H1 (cell line): ENCODE measurements around the gene SLX9. TPM values are rescaled to one million over a fixed set of nuclear protein-coding genes. Genes with fewer than 3 reads are reported as not detected.

Experiments
- CTCF ChIA-PET: fragments of 300-600 bp; sonication (Branson Sonifier 250); formaldehyde crosslinking; loops from one replicate; lab custom pipeline; 2021; ENCODE audit not compliant: partially characterized antibody; lab: Charles Lee
- POLR2A ChIA-PET: fragments of 300-600 bp; sonication (Branson Sonifier 250); formaldehyde crosslinking; loops from one replicate; lab custom pipeline; 2021; ENCODE audit warnings: inconsistent platforms; ENCODE audit not compliant: partially characterized antibody; lab: Charles Lee
- DNase-seq, 2 experiments: peaks; one replicate each; pipeline versions ENCODE4 v3.0.0 to v3.0.0-alpha.2; 2010 to 2022; ENCODE audit warnings: low spot score in 2 of 2, low read depth in 1 of 2, mixed read lengths in 1 of 2
- FAIRE-seq: peaks from 2 replicates; lab custom pipeline; 2011; peaks lifted over from hg19 to GRCh38; lab: Jason Lieb, UNC
- H2AFZ ChIP-seq: 2 replicates; pipeline ENCODE4 v1.8.1; 2012; ENCODE audit warnings: low read length, inconsistent platforms
- H2AK5ac ChIP-seq: 2 replicates; pipeline ENCODE4 v1.6.1; 2013; ENCODE audit warnings: low read depth, low read length
- H2BK120ac ChIP-seq: replicated peaks from 2 replicates; pipeline ENCODE3; 2013; ENCODE audit warnings: low read depth, low read length, inconsistent platforms
- H2BK12ac ChIP-seq: 2 replicates; pipeline ENCODE4 v1.6.1; 2013; ENCODE audit warnings: low read depth, low read length
- H2BK15ac ChIP-seq: 2 replicates; pipeline ENCODE4 v1.6.1; 2013; ENCODE audit warnings: low read length
- H2BK20ac ChIP-seq: 2 replicates; pipeline ENCODE4 v1.6.1; 2013; ENCODE audit warnings: low read length
- H2BK5ac ChIP-seq: 2 replicates; pipeline ENCODE4 v1.6.1; 2013; ENCODE audit warnings: low read depth, low read length
- H3K14ac ChIP-seq: 2 replicates; pipeline ENCODE4 v1.6.1; 2013; ENCODE audit warnings: inconsistent platforms; ENCODE audit not compliant: insufficient read length
- H3K18ac ChIP-seq: 2 replicates; pipeline ENCODE4 v1.6.1; 2013; ENCODE audit warnings: low read length; ENCODE audit errors: extremely low read depth
- H3K23ac ChIP-seq: 2 replicates; pipeline ENCODE4 v1.6.1; 2013; ENCODE audit warnings: inconsistent platforms; ENCODE audit not compliant: insufficient read length
- H3K23me2 ChIP-seq: 2 replicates; pipeline ENCODE4 v1.6.1; 2013; ENCODE audit warnings: low read depth, low read length
- H3K27ac ChIP-seq: 2 replicates; pipeline ENCODE4 v1.6.1; 2011; ENCODE audit warnings: low read depth, low read length, inconsistent platforms
- H3K27me3 ChIP-seq, 4 experiments: replicated peaks in 1 of 4; 1 replicate in 1 of 4; 2 replicates in 3 of 4; pipeline versions ENCODE4 v1.6.1 to v1.8.1; 2011 to 2013; ENCODE audit warnings: low read length in 3 of 4, mild to moderate bottlenecking in 3 of 4, inconsistent platforms in 2 of 4, mixed read lengths in 2 of 4, moderate library complexity in 1 of 4; ENCODE audit not compliant: control insufficient read depth in 3 of 4, insufficient read depth in 3 of 4; ENCODE audit errors: extremely low read depth in 1 of 4
- H3K36me3 ChIP-seq, 4 experiments: 2 replicates each; pipeline versions ENCODE4 v1.6.1 to v1.8.1; 2011 to 2013; ENCODE audit warnings: mild to moderate bottlenecking in 4 of 4, low read length in 3 of 4, moderate library complexity in 2 of 4, control low read depth in 1 of 4, inconsistent platforms in 1 of 4; ENCODE audit not compliant: insufficient read depth in 4 of 4, control insufficient read depth in 2 of 4
- H3K4ac ChIP-seq: replicated peaks from 2 replicates; pipeline ENCODE3; 2013; ENCODE audit warnings: low read length, low read depth, mixed read lengths, inconsistent platforms; ENCODE audit not compliant: insufficient read length
- H3K4me1 ChIP-seq, 4 experiments: replicated peaks in 1 of 4; 1 replicate in 1 of 4; 2 replicates in 3 of 4; pipeline versions ENCODE4 v1.6.1 to v1.8.1; 2011 to 2013; ENCODE audit warnings: low read length in 3 of 4, inconsistent platforms in 2 of 4, mixed read lengths in 1 of 4; ENCODE audit not compliant: insufficient read depth in 4 of 4, control insufficient read depth in 3 of 4
- H3K4me2 ChIP-seq, 2 experiments: 2 replicates each; pipeline versions ENCODE4 v1.6.1 to v1.8.1; 2011 to 2013; ENCODE audit warnings: low read depth in 2 of 2, low read length in 2 of 2, control low read depth in 1 of 2, inconsistent platforms in 1 of 2, mild to moderate bottlenecking in 1 of 2; ENCODE audit not compliant: insufficient read depth in 1 of 2
- H3K4me3 ChIP-seq, 4 experiments: fragments of 200-600, 300-600 bp in 1 of 4; sonication (generic), shearing (Covaris generic), sonication (Bioruptor Twin) in 1 of 4; 2 replicates each; pipeline versions ENCODE4 v1.5.1 to v1.8.1; 2011 to 2016; ENCODE audit warnings: low read length in 4 of 4, low read depth in 3 of 4, control low read depth in 2 of 4, inconsistent platforms in 2 of 4, mild to moderate bottlenecking in 2 of 4, mixed read lengths in 1 of 4, moderate library complexity in 1 of 4; ENCODE audit not compliant: insufficient read depth in 2 of 4; ENCODE audit errors: extremely low read depth in 1 of 4
- H3K56ac ChIP-seq: replicated peaks from 2 replicates; pipeline ENCODE3; 2013; ENCODE audit warnings: low read depth, mild to moderate bottlenecking, mixed read lengths, low read length, inconsistent platforms; ENCODE audit not compliant: insufficient read length
- H3K79me1 ChIP-seq: 2 replicates; pipeline ENCODE4 v1.6.1; 2013; ENCODE audit warnings: low read depth, low read length, control low read depth
- H3K79me2 ChIP-seq, 2 experiments: 2 replicates each; pipeline versions ENCODE4 v1.6.1 to v1.8.1; 2012 to 2013; ENCODE audit warnings: low read length in 2 of 2, mild to moderate bottlenecking in 2 of 2, inconsistent platforms in 1 of 2; ENCODE audit not compliant: insufficient read depth in 2 of 2, control insufficient read depth in 1 of 2
- H3K9ac ChIP-seq, 4 experiments: replicated peaks in 1 of 4; 1 replicate in 1 of 4; 2 replicates in 3 of 4; pipeline versions ENCODE4 v1.6.1 to v1.8.1; 2011 to 2013; ENCODE audit warnings: low read depth in 3 of 4, low read length in 3 of 4, control low read depth in 2 of 4, mild to moderate bottlenecking in 2 of 4, moderate library complexity in 2 of 4, inconsistent platforms in 1 of 4; ENCODE audit errors: extremely low read depth in 1 of 4
- H3K9me3 ChIP-seq, 2 experiments: 2 replicates each; pipeline versions ENCODE4 v1.6.1 to v1.8.1; 2012 to 2013; ENCODE audit warnings: mild to moderate bottlenecking in 2 of 2, moderate library complexity in 2 of 2, control low read depth in 1 of 2, inconsistent platforms in 1 of 2, low read depth in 1 of 2, low read length in 1 of 2, mixed read lengths in 1 of 2; ENCODE audit not compliant: insufficient read depth in 2 of 2
- H4K20me1 ChIP-seq, 2 experiments: replicated peaks in 1 of 2; 2 replicates each; pipeline versions ENCODE3 to v1.8.1; 2011 to 2013; ENCODE audit warnings: inconsistent platforms in 2 of 2, low read length in 2 of 2, mild to moderate bottlenecking in 1 of 2; ENCODE audit not compliant: insufficient read depth in 2 of 2, control insufficient read depth in 1 of 2
- H4K5ac ChIP-seq: 2 replicates; pipeline ENCODE4 v1.6.1; 2013; ENCODE audit warnings: low read length, low read depth, mixed read lengths, inconsistent platforms; ENCODE audit not compliant: insufficient read length
- H4K8ac ChIP-seq: 2 replicates; pipeline ENCODE4 v1.8.0; 2013; ENCODE audit warnings: mild to moderate bottlenecking, moderate library complexity, low read length, inconsistent platforms; ENCODE audit not compliant: insufficient read depth; ENCODE audit errors: extremely low read depth
- H4K91ac ChIP-seq: replicated peaks from 2 replicates; pipeline ENCODE3; 2013; ENCODE audit warnings: low read length, mixed read lengths, inconsistent platforms; ENCODE audit not compliant: insufficient read length
- ATF2 ChIP-seq: IDR thresholded peaks from 2 replicates; pipeline ENCODE4 v1.6.1; 2012; ENCODE audit warnings: low read length, inconsistent platforms
- CBX8 ChIP-seq: fragments of 300-800, 300-1000 bp; sonication (generic); IDR thresholded peaks from 2 replicates; pipeline ENCODE4 v1.7.1; 2016; ENCODE audit warnings: low read depth, low read length, borderline replicate concordance
- EP300 ChIP-seq, 2 experiments: IDR thresholded peaks; 1 replicate in 1 of 2; 2 replicates in 1 of 2; pipeline ENCODE4 v1.6.1; 2011 to 2012; ENCODE audit warnings: low read depth in 2 of 2, low read length in 2 of 2, mild to moderate bottlenecking in 2 of 2, borderline replicate concordance in 1 of 2, inconsistent platforms in 1 of 2, moderate library complexity in 1 of 2
- HDAC6 ChIP-seq: IDR thresholded peaks from one replicate; pipeline ENCODE4 v1.7.1; 2012; ENCODE audit warnings: low read depth, mild to moderate bottlenecking, inconsistent platforms, low read length, moderate library complexity
- SUZ12 ChIP-seq: fragments of 200-600 bp; sonication (generic); IDR thresholded peaks from 2 replicates; pipeline ENCODE4 v1.6.1; 2012; ENCODE audit warnings: mild to moderate bottlenecking, inconsistent platforms, low read length, moderate library complexity, mixed read lengths
- WGBS, 2 experiments: shearing (Covaris generic) in 1 of 2; methylation state at CpG; one replicate each; pipeline versions ENCODE4 v1.1.6 to v1.1.7; 2013 to 2015; ENCODE audit warnings: low lambda C conversion rate in 2 of 2, mixed read lengths in 2 of 2, inconsistent platforms in 1 of 2, low coverage in 1 of 2, missing lambda C conversion rate in 1 of 2; ENCODE audit not compliant: insufficient replicate concordance in 2 of 2, insufficient coverage in 1 of 2, insufficient read length in 1 of 2; ENCODE audit errors: extremely low coverage in 1 of 2, missing lambda C conversion rate in 1 of 2; 5-methylcytosine and 5-hydroxymethylcytosine counted together
- polyA plus RNA-seq, 7 experiments: library from polyadenylated mRNA; depleted of rRNA in 3 of 7; stranded (reverse) in 5 of 7; unstranded in 2 of 7; fragments of >200 nt in 5 of 7; fragments of 200-250 nt in 2 of 7; gene quantifications; 1 replicate in 5 of 7; 2 replicates in 1 of 7; 4 replicates in 1 of 7; pipeline versions ENCODE4 v1.2.1 to v1.2.3, GENCODE V29; 2011 to 2013; ENCODE audit warnings: missing spikeins in 2 of 7, mixed read lengths in 2 of 7
- total RNA-seq: library from RNA; stranded (reverse); fragmentation: NEBNext Ultra II Directional; extraction: Animal tissue kit (Norgen Biotek cat#: 25700); gene quantifications from 2 replicates; pipeline ENCODE4 v1.2.1, GENCODE V29; 2021

Gene SLX9
- total and polyA plus RNA-seq, 2 of the 8 experiments (the other 6 are each of a cell fraction or from before 2014, with no cell fraction given) = 17.7 to 57.3 TPM

GRCh38 chr21:44987886-44988606 lies 48.2 kb downstream of the SLX9 start:
- no peaks in the 10 kb centered on the region for H3K36me3 ChIP-seq
- ChIA-PET POLR2A (no interaction called here), CTCF (interaction anchor here (0.8 to 4.7 kb wide), 5 partner anchors 11 to 350 kb away, joined by 3 to 29 read pairs (median 5); no protein-coding TSS in a partner anchor)
- no peak for TF ChIP-seq HDAC6
- no peak for TF ChIP-seq SUZ12
- TF ChIP-seq ATF2 = no peak
- TF ChIP-seq CBX8 = no peak
- TF ChIP-seq EP300 (IDR thresholded peaks at IDR 0.05; ENCODE audit: borderline replicate concordance in 1 of 2, low read depth in 2 of 2, low read length in 2 of 2) = no peak
- H2BK5ac ChIP-seq = no peak overlapping the region
- no peak overlapping the region for H4K91ac ChIP-seq
- H4K8ac ChIP-seq = no peak overlapping the region
- H3K4me3 ChIP-seq = no peak overlapping the region
- WGBS, 2 experiments = 80% methylated on average over 32 of the region's 37 CpGs; no CpG with 5 or more reads in 1 of the 2 experiments
- H3K23me2 ChIP-seq = peaks cover 2% of the 10 kb centered on the region; the same call in 1 of the 2 replicates
- H3K9me3 ChIP-seq = no peaks in the 10 kb centered on the region
- no peaks in the 10 kb centered on the region; a peak in 3 of 7 replicates for H3K27me3 ChIP-seq
- H3K4ac ChIP-seq = no peak overlapping the region
- H4K5ac ChIP-seq = no peak overlapping the region
- no peak overlapping the region for H2AFZ ChIP-seq
- H3K14ac ChIP-seq = no peak overlapping the region
- H3K9ac ChIP-seq = no peak overlapping the region
- H2BK120ac ChIP-seq = no peak overlapping the region
- H3K56ac ChIP-seq = no peak overlapping the region
- no peak overlapping the region for H3K27ac ChIP-seq
- no peak overlapping the region for H2BK15ac ChIP-seq
- no peak overlapping the region for H3K18ac ChIP-seq
- H2AK5ac ChIP-seq = no peak overlapping the region
- no peak for DNase-seq
- peaks cover 3 to 4% of the 10 kb centered on the region in 2 experiments for H4K20me1 ChIP-seq
- H3K4me2 ChIP-seq = no peak overlapping the region
- H3K23ac ChIP-seq = no peak overlapping the region
- H3K79me1 ChIP-seq = no peaks in the 10 kb centered on the region
- FAIRE-seq = no peak
- H3K79me2 ChIP-seq = no peaks in the 10 kb centered on the region
- no peak overlapping the region for H2BK20ac ChIP-seq
- H2BK12ac ChIP-seq = no peak overlapping the region
- H3K4me1 ChIP-seq = peaks cover 0 to 3% (median 0%) of the 10 kb centered on the region in 4 experiments; a peak in 1 of 7 replicates
